22Rv1 (cell line): Measurements from ENCODE around the gene FANCI.

ENCODE experiments used
- CTCF ChIP-seq: fragments of 450-650 bp; IDR thresholded peaks from 2 replicates; pipeline ENCODE4 v1.5.1; 2017; ENCODE audit warnings: mild to moderate bottlenecking
- ZFX ChIP-seq: fragments of 450-650 bp; IDR thresholded peaks from 2 replicates; pipeline ENCODE4 v1.6.1; 2017; ENCODE audit warnings: antibody characterized with exemption, borderline replicate concordance

- TF ChIP-seq CTCF (no peak), ZFX (no peak)
Measured at GRCh38 chr15:89195836-89196235, 47.9 kb upstream of the FANCI start.
